ENCODE results near the gene MAPKAPK5.

The MAPKAPK5 gene

GRCh38 chr12:111850526-111850925 is 8.5 kb downstream of the MAPKAPK5 start:
- H3K36me3 Mint-ChIP-seq (ENCODE audit: low read depth): peaks cover 78% of the 10 kb centered on the region
- no peak overlapping the region for H3K4me3 Mint-ChIP-seq
- no peak overlapping the region for H3K27ac Mint-ChIP-seq
- no peak for TF ChIP-seq CTCF (IDR thresholded peaks at IDR 0.05; ENCODE audit: unreplicated experiment in 3 of 3)
- no peaks in the 10 kb centered on the region for H3K27me3 Mint-ChIP-seq (ENCODE audit: low read depth)
- no peaks in the 10 kb centered on the region for H3K4me1 Mint-ChIP-seq
- peaks cover 15% of the 10 kb centered on the region for H3K9me3 Mint-ChIP-seq

GRCh38 chr12:111858186-111858585 is 16.2 kb downstream of the MAPKAPK5 start:
- no peaks in the 10 kb centered on the region for H3K4me1 Mint-ChIP-seq
- peaks cover 15% of the 10 kb centered on the region for H3K9me3 Mint-ChIP-seq
- H3K36me3 Mint-ChIP-seq (ENCODE audit: low read depth): peaks cover 58% of the 10 kb centered on the region
- TF ChIP-seq CTCF (IDR thresholded peaks at IDR 0.05; ENCODE audit: unreplicated experiment in 3 of 3): no peak
- no peaks in the 10 kb centered on the region for H3K27me3 Mint-ChIP-seq (ENCODE audit: low read depth)
- H3K27ac Mint-ChIP-seq: no peak overlapping the region
- H3K4me3 Mint-ChIP-seq: no peak overlapping the region

- H3K4me1 Mint-ChIP-seq: no peaks in the 10 kb centered on the region
- TF ChIP-seq CTCF (IDR thresholded peaks at IDR 0.05; ENCODE audit: unreplicated experiment in 3 of 3): no peak
- peaks cover 58% of the 10 kb centered on the region for H3K36me3 Mint-ChIP-seq (ENCODE audit: low read depth)
- H3K27me3 Mint-ChIP-seq (ENCODE audit: low read depth): no peaks in the 10 kb centered on the region
- peaks cover 15% of the 10 kb centered on the region for H3K9me3 Mint-ChIP-seq
- H3K4me3 Mint-ChIP-seq: no peak overlapping the region
- H3K27ac Mint-ChIP-seq: no peak overlapping the region
These were observed 16.8 kb downstream of the MAPKAPK5 start for GRCh38 chr12:111858778-111859177.

- H3K4me3 Mint-ChIP-seq: no peak overlapping the region
- H3K27me3 Mint-ChIP-seq (ENCODE audit: low read depth): no peaks in the 10 kb centered on the region
- TF ChIP-seq CTCF (IDR thresholded peaks at IDR 0.05; ENCODE audit: unreplicated experiment in 3 of 3): no peak
- peaks cover 51% of the 10 kb centered on the region for H3K36me3 Mint-ChIP-seq (ENCODE audit: low read depth)
- no peaks in the 10 kb centered on the region for H3K4me1 Mint-ChIP-seq
- H3K27ac Mint-ChIP-seq: no peak overlapping the region
- no peaks in the 10 kb centered on the region for H3K9me3 Mint-ChIP-seq
These were observed 22.9 kb downstream of the MAPKAPK5 start for GRCh38 chr12:111864913-111865312.

- Mint-ChIP-seq H3K27ac (no peak overlapping the region), H3K27me3 (ENCODE audit: low read depth) (no peaks in the 10 kb centered on the region), H3K4me1 (no peaks in the 10 kb centered on the region), H3K9me3 (no peaks in the 10 kb centered on the region), H3K36me3 (ENCODE audit: low read depth) (peaks cover 64% of the 10 kb centered on the region), H3K4me3 (no peak overlapping the region)
- TF ChIP-seq CTCF (IDR thresholded peaks at IDR 0.05; ENCODE audit: unreplicated experiment in 3 of 3): no peak
These were observed 25.5 kb downstream of the MAPKAPK5 start for GRCh38 chr12:111867531-111867930.

GRCh38 chr12:111868676-111869588 is 26.9 kb downstream of the MAPKAPK5 start:
- no peak overlapping the region for H3K4me3 Mint-ChIP-seq
- no peak overlapping the region for H3K27ac Mint-ChIP-seq
- no peaks in the 10 kb centered on the region for H3K4me1 Mint-ChIP-seq
- H3K9me3 Mint-ChIP-seq: no peaks in the 10 kb centered on the region
- H3K27me3 Mint-ChIP-seq (ENCODE audit: low read depth): no peaks in the 10 kb centered on the region
- no peak for TF ChIP-seq CTCF (IDR thresholded peaks at IDR 0.05; ENCODE audit: unreplicated experiment in 3 of 3)
- H3K36me3 Mint-ChIP-seq (ENCODE audit: low read depth): peaks cover 68% of the 10 kb centered on the region

All from nephron (organoid).